ENCODE measurements around the gene CFAP126. TPM values are rescaled to one million over a fixed set of nuclear protein-coding genes. Genes with fewer than 3 reads are reported as not detected.

The CFAP126 gene
- total RNA-seq, 1 experiment from 2014 or later, result not detected

- Histone ChIP-seq H3K4me1 (ENCODE audit: insufficient read depth, low read length) (no peaks in the 10 kb centered on the region), H3K27me3 (ENCODE audit: insufficient read depth, low read length) (no peaks in the 10 kb centered on the region), H2BK15ac (ENCODE audit: low read depth, low read length) (no peak overlapping the region), H3K56ac (ENCODE audit: insufficient read length, low read depth, low read length) (no peak overlapping the region), H3K9me3 (ENCODE audit: control insufficient read depth, low read depth, low read length) (no peaks in the 10 kb centered on the region), H3K9ac (ENCODE audit: extremely low read depth, insufficient read length, low read length) (no peak overlapping the region), H4K8ac (replicated peaks; ENCODE audit: insufficient read length, low read depth, low read length) (no peak overlapping the region), H3K23me2 (ENCODE audit: insufficient read length, low read depth, low read length, poor library complexity, severe bottlenecking) (no peaks in the 10 kb centered on the region), H4K20me1 (ENCODE audit: control insufficient read depth, insufficient read depth, insufficient read length) (no peaks in the 10 kb centered on the region), H3K23ac (ENCODE audit: insufficient read length, low read depth, low read length) (no peak overlapping the region), H3K4me2 (ENCODE audit: insufficient read depth, insufficient read length, low read length) (no peak overlapping the region), H2BK20ac (ENCODE audit: low read depth, low read length, poor library complexity, severe bottlenecking) (no peak overlapping the region), H3K27ac (ENCODE audit: insufficient read length, low read depth, low read length) (no peak overlapping the region), H2BK12ac (ENCODE audit: insufficient read length, low read depth, low read length) (no peak overlapping the region), H3K18ac (ENCODE audit: insufficient read length, low read depth, low read length) (no peak overlapping the region), H2BK120ac (ENCODE audit: low read depth, low read length, poor library complexity, severe bottlenecking) (no peak overlapping the region), H4K5ac (ENCODE audit: insufficient read length, low read depth, low read length) (no peak overlapping the region), H3K4ac (ENCODE audit: low read depth, low read length) (no peak overlapping the region), H2BK5ac (ENCODE audit: insufficient read length, low read length) (no peak overlapping the region), H2AK5ac (ENCODE audit: insufficient read length, low read length) (no peak overlapping the region), H4K91ac (ENCODE audit: insufficient read length, low read depth, low read length) (no peak overlapping the region), H3K79me2 (ENCODE audit: insufficient read depth, low read length) (no peaks in the 10 kb centered on the region), H2AFZ (ENCODE audit: low read length) (no peak overlapping the region), H3K79me1 (ENCODE audit: insufficient read depth, low read depth, low read length, poor library complexity, severe bottlenecking) (no peaks in the 10 kb centered on the region), H3K14ac (ENCODE audit: insufficient read depth, low read length) (no peak overlapping the region), H3T11ph (ENCODE audit: low read length) (no peak overlapping the region)
- no peak for DNase-seq
- no peak overlapping the region for H3K4me3 Mint-ChIP-seq
- no peaks in the 10 kb centered on the region for H3K4me1 Mint-ChIP-seq
- H3K36me3 Mint-ChIP-seq (ENCODE audit: insufficient read depth in 1 of 3, low read depth in 3 of 3), result peaks cover 2 to 22% (median 4%) of the 10 kb centered on the region in 3 experiments; a peak in 3 of 7 replicates
- WGBS (ENCODE audit: extremely low coverage, insufficient read length, low lambda C conversion rate), result no CpG with 5 or more reads among the region's 8 CpGs
- no peaks in the 10 kb centered on the region for H3K9me3 Mint-ChIP-seq
- TF ChIP-seq CTCF (conservative IDR thresholded peaks at IDR 0.05), result no peak
- H3K27ac Mint-ChIP-seq, result no peak overlapping the region
- H3K27me3 Mint-ChIP-seq (ENCODE audit: low read depth), result no peaks in the 10 kb centered on the region
Measured at GRCh38 chr1:161357073-161357472, 10.6 kb downstream of the CFAP126 start.

Measured in H9 (cell line).